Neural progenitor cell (in vitro differentiated cells): ENCODE measurements around the gene SEC14L1. TPM values are rescaled to one million over a fixed set of nuclear protein-coding genes. Genes with fewer than 3 reads are reported as not detected.

Source experiments
- DNase-seq: peaks from one replicate; pipeline ENCODE4 v3.0.0-alpha.2; 2016; ENCODE audit warnings: low spot score
- H2AFZ ChIP-seq: fragments of 200-600 bp; sonication (generic); replicated peaks from 2 replicates; pipeline ENCODE4 v1.6.1; 2016; ENCODE audit warnings: antibody characterized with exemption
- H3F3A ChIP-seq: fragments of 200-600 bp; sonication (generic); 2 replicates; pipeline ENCODE4 v1.6.1; 2016; ENCODE audit warnings: antibody characterized with exemption, low read depth
- H3K27ac ChIP-seq: fragments of 200-600 bp; sonication (generic); 2 replicates; pipeline ENCODE4 v1.5.1; 2016; ENCODE audit warnings: mild to moderate bottlenecking
- H3K27me3 ChIP-seq: fragments of 200-600 bp; sonication (generic); 2 replicates; pipeline ENCODE4 v1.6.1; 2016; ENCODE audit warnings: mild to moderate bottlenecking, moderate library complexity
- H3K36me3 ChIP-seq: fragments of 200-600 bp; sonication (generic); 2 replicates; pipeline ENCODE4 v1.5.1; 2016
- H3K4me1 ChIP-seq: fragments of 200-600 bp; sonication (generic); 2 replicates; pipeline ENCODE4 v1.6.1; 2016; ENCODE audit warnings: mixed run types
- H3K4me2 ChIP-seq: fragments of 200-600 bp; sonication (generic); 2 replicates; pipeline ENCODE4 v1.6.1; 2016
- H3K4me3 ChIP-seq: fragments of 200-600 bp; sonication (generic); 2 replicates; pipeline ENCODE4 v1.5.1; 2016
- H3K79me2 ChIP-seq: fragments of 200-600 bp; sonication (generic); 2 replicates; pipeline ENCODE4 v1.6.1; 2016; ENCODE audit warnings: low read depth
- H3K9ac ChIP-seq: fragments of 200-600 bp; sonication (generic); 2 replicates; pipeline ENCODE4 v1.6.1; 2016
- H3K9me3 ChIP-seq: fragments of 200-600 bp; sonication (generic); 2 replicates; pipeline ENCODE4 v1.5.1; 2016; ENCODE audit warnings: low read depth
- H4K20me1 ChIP-seq: fragments of 200-600 bp; sonication (generic); 2 replicates; pipeline ENCODE4 v1.6.1; 2016; ENCODE audit warnings: low read depth
- H3K27ac Mint-ChIP-seq: 3 replicates; pipeline ENCODE4 v1.8.0; 2021; ENCODE audit warnings: mixed read lengths
- H3K27me3 Mint-ChIP-seq: 2 replicates; pipeline ENCODE4 v1.8.0; 2022; ENCODE audit warnings: low read depth, mild to moderate bottlenecking, inconsistent platforms, moderate library complexity, mixed read lengths; ENCODE audit not compliant: insufficient read depth
- H3K36me3 Mint-ChIP-seq: 3 replicates; pipeline ENCODE4 v1.8.0; 2021; ENCODE audit warnings: mixed read lengths
- H3K4me1 Mint-ChIP-seq: 3 replicates; pipeline ENCODE4 v1.8.0; 2021; ENCODE audit warnings: mixed read lengths
- H3K4me3 Mint-ChIP-seq: 3 replicates; pipeline ENCODE4 v1.8.0; 2021; ENCODE audit warnings: mild to moderate bottlenecking, moderate library complexity, mixed read lengths
- H3K9me3 Mint-ChIP-seq: 3 replicates; pipeline ENCODE4 v1.8.0; 2020; ENCODE audit warnings: mixed read lengths
- CTCF ChIP-seq: fragments of 200-600 bp; sonication (generic); IDR thresholded peaks from 2 replicates; pipeline ENCODE4 v1.5.1; 2017; ENCODE audit warnings: antibody characterized with exemption, mild to moderate bottlenecking
- EZH2 ChIP-seq: fragments of 200-600 bp; sonication (generic); IDR thresholded peaks from 2 replicates; pipeline ENCODE4 v1.6.1; 2017; ENCODE audit warnings: antibody characterized with exemption, mild to moderate bottlenecking, moderate library complexity
- EZH2phosphoT487 ChIP-seq: fragments of 200-600 bp; sonication (generic); IDR thresholded peaks from 2 replicates; pipeline ENCODE4 v1.6.1; 2017; ENCODE audit warnings: antibody characterized with exemption
- total RNA-seq: library from RNA; depleted of rRNA; stranded (reverse); fragments of >200 nt; gene quantifications from 2 replicates; pipeline ENCODE4 v1.2.3, GENCODE V29; 2015; ENCODE audit warnings: low replicate concordance

Gene SEC14L1
- total RNA-seq, 1 donor from 2014 or later, result 75.0 TPM

GRCh38 chr17:77126519-77126918, 14.2 kb upstream of the SEC14L1 start:
- Histone ChIP-seq H3K27me3 (no peaks in the 10 kb centered on the region), H3K4me1 (peaks cover 12% of the 10 kb centered on the region), H3K9me3 (no peaks in the 10 kb centered on the region), H4K20me1 (no peaks in the 10 kb centered on the region), H3K4me2 (no peak overlapping the region), H3K27ac (no peak overlapping the region), H3K79me2 (no peaks in the 10 kb centered on the region), H2AFZ (no peak overlapping the region), H3K36me3 (no peaks in the 10 kb centered on the region), H3K4me3 (no peak overlapping the region), H3K9ac (no peak overlapping the region), H3F3A (peaks cover 7% of the 10 kb centered on the region)
- no peak overlapping the region for H3K4me3 Mint-ChIP-seq
- peaks cover 27% of the 10 kb centered on the region for H3K4me1 Mint-ChIP-seq
- H3K36me3 Mint-ChIP-seq, result no peaks in the 10 kb centered on the region
- H3K27ac Mint-ChIP-seq, result no peak overlapping the region
- no peaks in the 10 kb centered on the region for H3K27me3 Mint-ChIP-seq
- H3K9me3 Mint-ChIP-seq, result no peaks in the 10 kb centered on the region
- DNase-seq, result no peak
- TF ChIP-seq EZH2phosphoT487, result no peak
- no peak for TF ChIP-seq CTCF
- no peak for TF ChIP-seq EZH2

DNA sequence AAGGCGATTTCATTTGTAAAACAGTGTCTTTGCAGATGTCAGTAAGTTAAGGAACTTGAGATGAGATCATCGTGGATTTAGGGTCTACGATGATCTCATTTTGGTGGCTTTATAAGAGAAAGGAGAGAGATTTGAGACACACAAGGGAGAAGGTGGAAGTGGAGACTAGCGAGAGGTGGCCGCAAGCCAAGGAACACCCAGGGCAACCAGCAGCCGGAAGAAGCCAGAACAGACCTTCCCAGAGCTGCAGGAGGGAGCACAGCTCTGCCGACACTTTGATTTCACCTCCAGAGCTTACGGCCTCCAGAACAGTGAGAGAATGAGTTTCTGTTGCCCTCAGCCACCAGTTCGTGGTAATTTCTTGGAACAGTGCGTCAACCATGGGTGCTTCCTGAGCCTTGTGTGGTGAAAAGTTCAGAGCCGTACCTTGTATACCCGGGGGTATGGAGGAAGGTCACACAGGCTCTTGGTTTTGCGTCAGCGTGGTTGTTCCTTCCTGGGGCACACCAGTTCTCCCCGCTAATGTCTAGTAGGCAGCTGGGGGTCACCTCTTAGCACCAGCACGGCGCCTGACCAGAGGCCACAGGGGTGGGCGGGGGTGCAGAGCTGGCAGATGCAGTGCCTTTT, 12.9 kb upstream of the SEC14L1 start:
- H3K27ac ChIP-seq, result no peak overlapping the region
- TF ChIP-seq EZH2phosphoT487 (no peak), EZH2 (no peak), CTCF (no peak)
- H3K4me1 ChIP-seq, result peaks cover 12% of the 10 kb centered on the region
- no peaks in the 10 kb centered on the region for H4K20me1 ChIP-seq
- Mint-ChIP-seq H3K36me3 (no peaks in the 10 kb centered on the region), H3K4me3 (no peak overlapping the region), H3K27me3 (no peaks in the 10 kb centered on the region), H3K4me1 (peaks cover 27% of the 10 kb centered on the region), H3K27ac (peak overlapping the region; percentile 6), H3K9me3 (no peaks in the 10 kb centered on the region)
- H3K4me2 ChIP-seq, result no peak overlapping the region
- H3K27me3 ChIP-seq, result no peaks in the 10 kb centered on the region
- H2AFZ ChIP-seq, result no peak overlapping the region
- no peak overlapping the region for H3K4me3 ChIP-seq
- H3K9ac ChIP-seq, result no peak overlapping the region
- DNase-seq, result no peak
- H3K36me3 ChIP-seq, result no peaks in the 10 kb centered on the region
- H3K79me2 ChIP-seq, result no peaks in the 10 kb centered on the region
- H3K9me3 ChIP-seq, result no peaks in the 10 kb centered on the region
- H3F3A ChIP-seq, result peaks cover 7% of the 10 kb centered on the region

DNA sequence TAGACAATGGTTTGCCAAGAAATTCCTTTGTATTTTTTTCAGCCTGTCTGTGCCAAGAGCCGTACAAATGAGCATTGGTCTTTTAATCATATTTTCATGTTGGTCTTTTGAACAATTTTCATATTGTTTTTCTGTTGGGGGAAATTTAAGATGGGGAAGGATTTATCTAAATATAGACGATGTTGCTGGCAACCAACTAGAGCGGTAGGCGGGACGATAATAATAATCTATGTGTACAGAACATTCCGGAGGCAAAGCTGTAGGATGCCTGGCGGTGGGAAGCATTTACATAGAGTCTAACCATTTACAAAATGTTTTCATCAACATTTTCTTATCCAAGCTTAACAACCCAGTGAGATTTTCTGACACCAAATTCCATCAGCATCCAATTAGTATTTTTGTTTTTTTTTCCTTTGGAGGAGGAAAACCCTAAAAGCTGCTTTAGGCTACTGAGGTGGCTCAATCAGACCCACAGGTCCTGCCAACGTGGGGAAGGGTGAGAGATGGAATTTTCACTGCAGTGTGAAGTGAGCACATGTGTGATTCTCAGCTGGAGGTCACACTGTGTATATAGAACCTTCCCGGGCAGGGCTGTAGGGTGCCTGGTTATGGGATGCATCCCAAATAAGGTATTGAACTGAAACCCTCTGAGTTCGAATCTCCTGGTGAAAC, 11.7 kb upstream of the SEC14L1 start:
- H3K27ac ChIP-seq, result peak overlapping the region; percentile 17
- H3K79me2 ChIP-seq, result no peaks in the 10 kb centered on the region
- H3K9me3 ChIP-seq, result no peaks in the 10 kb centered on the region
- no peak for TF ChIP-seq EZH2phosphoT487
- no peak for TF ChIP-seq CTCF
- no peak for TF ChIP-seq EZH2
- DNase-seq, result no peak
- H3K36me3 ChIP-seq, result no peaks in the 10 kb centered on the region
- H3K4me3 ChIP-seq, result no peak overlapping the region
- H3K36me3 Mint-ChIP-seq, result no peaks in the 10 kb centered on the region
- H3K4me3 Mint-ChIP-seq, result no peak overlapping the region
- peaks cover 27% of the 10 kb centered on the region for H3K4me1 Mint-ChIP-seq
- H3K27me3 Mint-ChIP-seq, result no peaks in the 10 kb centered on the region
- peaks cover 7% of the 10 kb centered on the region for H3F3A ChIP-seq
- H4K20me1 ChIP-seq, result no peaks in the 10 kb centered on the region
- peaks cover 12% of the 10 kb centered on the region for H3K4me1 ChIP-seq
- no peaks in the 10 kb centered on the region for H3K27me3 ChIP-seq
- H3K27ac Mint-ChIP-seq, result peak overlapping the region; percentile 10
- H2AFZ ChIP-seq, result no peak overlapping the region
- H3K9ac ChIP-seq, result no peak overlapping the region
- no peaks in the 10 kb centered on the region for H3K9me3 Mint-ChIP-seq
- H3K4me2 ChIP-seq, result peak overlapping the region; percentile 7
